GM18502 (cell line): ENCODE measurements around the gene SLC9A3.
A peak's percentile ranks its signal among the peaks of the same experiment; 100 is the strongest.

Source experiments
- ATAC-seq: cut with Tn5 transposase; IDR thresholded peaks from one replicate; pipeline ENCODE4 v1.9.1; 2021; ENCODE audit warnings: mild to moderate bottlenecking; ENCODE audit not compliant: unreplicated experiment, poor library complexity

The SLC9A3 gene

GRCh38 chr5:466661-467310 lies 57.5 kb downstream of the SLC9A3 start:
- no peak for ATAC-seq

DNA sequence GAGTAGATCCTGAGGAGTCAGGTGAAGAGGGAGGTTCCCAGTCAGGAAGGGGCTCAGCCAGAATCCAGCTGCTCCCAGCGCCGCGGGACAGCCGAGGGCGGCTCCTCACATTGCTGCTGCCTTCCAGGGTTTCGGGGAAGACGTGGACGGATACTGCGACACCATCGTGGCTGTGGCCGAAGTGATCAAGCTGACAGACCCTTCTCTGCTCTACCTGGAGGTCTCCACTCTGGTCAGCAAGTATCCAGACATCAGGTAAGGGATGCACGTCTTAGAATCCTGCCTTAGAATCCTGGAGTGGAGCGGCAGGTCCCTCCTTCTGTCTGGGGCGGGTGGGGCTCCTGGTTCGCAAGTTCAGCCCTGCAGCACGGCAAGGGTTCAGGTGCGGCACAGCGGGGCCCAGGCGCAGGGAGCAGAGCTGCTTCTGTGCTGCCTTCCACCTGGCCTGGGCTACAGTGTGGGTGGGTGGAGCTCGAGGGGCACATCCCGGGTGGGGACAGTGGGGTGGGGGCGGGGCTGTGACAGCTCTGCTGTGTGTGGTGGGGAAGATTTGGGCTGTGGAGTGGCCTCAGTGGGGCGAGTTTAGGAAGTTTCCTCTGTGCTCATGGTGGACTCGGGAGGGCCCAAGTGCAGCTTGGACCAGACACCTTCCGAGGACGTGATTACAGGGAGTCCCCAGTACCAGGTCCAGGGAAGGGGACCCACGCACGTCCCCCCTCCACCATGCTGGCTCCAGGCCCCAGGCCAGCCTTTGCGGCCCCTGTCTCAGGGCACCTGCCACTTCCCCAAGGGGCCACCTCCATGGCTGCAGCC lies 58.5 kb downstream of the SLC9A3 start:
- ATAC-seq: no peak

DNA sequence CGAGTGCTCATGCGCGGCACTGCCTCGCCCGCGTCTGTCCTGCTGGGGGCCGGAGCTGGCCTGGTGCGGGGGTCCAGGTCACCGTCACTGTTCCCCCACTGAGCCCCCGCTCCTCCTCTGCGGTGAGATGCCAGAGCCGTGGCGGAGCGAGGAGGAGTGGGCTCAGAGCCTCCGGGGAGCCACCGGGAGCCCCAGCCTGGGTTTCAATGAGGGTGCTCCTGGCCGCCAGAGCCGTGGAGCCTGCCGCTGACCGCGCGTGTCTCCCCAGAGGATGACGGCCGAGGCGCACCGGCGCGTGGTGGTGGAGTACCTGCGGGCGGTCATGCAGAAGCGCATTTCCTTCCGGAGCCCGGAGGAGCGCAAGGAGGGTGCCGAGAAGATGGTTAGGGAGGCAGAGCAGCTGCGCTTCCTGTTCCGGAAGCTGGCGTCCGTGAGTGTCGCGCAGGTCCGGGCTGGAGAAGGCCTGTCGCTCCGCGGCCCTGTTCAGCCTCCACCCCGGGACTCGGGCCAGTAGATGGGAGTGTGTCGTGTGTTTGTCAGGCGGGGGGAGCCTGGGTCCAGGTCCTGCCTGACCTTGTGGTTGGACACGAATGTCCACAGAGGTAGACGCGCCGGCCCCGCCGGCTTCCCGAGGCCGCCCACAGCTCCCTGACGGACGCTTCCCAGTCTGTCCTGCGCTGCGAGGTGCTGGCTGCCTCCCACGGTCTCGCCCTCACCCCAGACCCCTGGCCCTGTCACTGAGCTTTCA lies 59.2 kb downstream of the SLC9A3 start:
- ATAC-seq: no peak

GRCh38 chr5:464446-464842 lies 59.8 kb downstream of the SLC9A3 start:
- no peak for ATAC-seq

- no peak for ATAC-seq
Observed at GRCh38 chr5:463952-464351, 60.3 kb downstream of the SLC9A3 start.

DNA sequence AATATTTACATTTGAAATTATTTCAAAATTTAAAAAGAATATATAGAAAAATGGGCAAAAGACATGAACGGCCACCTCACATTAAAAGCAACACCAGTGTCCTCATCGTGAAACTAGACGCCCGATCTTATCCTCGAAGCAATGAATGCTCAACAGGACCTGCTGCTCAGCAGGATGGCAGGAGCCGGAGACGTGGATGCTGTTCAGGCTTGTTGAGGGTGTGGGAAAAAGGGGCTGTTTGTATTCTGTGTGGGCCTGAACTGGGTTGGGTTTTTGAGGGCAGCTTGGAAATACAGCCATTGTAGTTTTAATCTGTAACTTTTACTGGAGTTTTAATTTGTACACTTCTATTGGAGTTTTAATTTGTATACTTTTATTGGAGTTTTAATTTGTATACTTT lies 60.9 kb downstream of the SLC9A3 start:
- no peak for ATAC-seq

DNA sequence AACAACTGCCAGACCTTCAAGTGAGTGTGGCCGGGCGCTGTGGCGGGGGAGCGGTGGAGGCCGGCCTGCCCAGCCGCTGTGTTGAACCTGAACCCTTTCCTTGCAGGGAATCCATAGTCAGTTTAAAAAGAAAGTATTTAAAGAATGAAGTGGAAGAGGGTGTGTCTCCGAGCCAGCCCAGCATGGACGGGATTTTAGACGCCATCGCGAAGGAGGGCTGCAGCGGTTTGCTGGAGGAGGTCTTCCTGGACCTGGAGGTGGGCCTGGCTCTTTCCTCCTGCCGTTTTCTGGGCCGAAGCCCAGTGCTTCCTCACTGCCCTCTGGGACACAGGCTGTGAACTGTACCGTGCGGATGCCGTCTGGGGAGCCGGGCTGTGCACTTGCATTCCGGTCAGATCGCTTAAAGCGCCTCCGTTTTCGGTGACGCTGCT lies 62.2 kb downstream of the SLC9A3 start:
- ATAC-seq: no peak

GRCh38 chr5:460273-460625 lies 64.0 kb downstream of the SLC9A3 start:
- no peak for ATAC-seq

GRCh38 chr5:459562-460272 lies 64.5 kb downstream of the SLC9A3 start:
- ATAC-seq: no peak

DNA sequence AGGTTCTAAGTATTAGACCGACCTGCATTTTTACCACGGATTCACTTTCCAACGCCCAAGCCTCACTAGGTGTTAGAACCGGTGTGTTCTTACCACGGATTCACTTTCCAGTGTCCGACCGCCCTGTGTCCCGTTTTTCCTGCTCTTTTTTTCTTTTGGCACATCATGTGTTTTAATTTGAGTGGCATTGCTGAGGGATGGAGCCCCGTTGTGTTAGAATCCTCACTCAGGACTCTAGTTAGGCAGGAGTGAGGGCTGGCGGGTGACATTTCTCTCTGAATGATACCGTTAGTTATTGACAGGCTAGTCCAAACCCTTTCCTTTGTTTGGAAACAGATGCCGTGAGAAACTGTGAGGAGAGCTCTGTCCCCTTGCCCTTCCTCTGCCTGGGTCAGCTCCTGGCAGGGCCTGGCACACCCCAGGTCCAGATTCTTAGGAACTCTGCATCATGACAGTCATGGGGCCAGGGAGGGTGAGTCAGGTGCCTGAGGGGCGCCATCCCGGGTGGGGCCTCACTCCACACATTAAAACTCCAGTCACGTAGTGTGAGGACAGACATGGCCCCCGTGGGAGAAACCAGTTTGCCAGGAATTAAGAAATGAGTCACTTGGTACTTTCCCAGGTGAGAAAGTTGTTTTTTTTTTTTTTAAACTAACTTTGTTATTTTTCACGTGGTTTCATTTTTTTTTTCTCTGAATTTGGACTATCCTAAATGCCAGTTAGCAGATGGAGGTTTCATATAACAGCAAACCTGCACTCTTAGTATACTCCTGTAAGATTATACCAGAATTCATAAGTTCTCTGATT lies 65.5 kb downstream of the SLC9A3 start:
- peak; percentile 72 for ATAC-seq

DNA sequence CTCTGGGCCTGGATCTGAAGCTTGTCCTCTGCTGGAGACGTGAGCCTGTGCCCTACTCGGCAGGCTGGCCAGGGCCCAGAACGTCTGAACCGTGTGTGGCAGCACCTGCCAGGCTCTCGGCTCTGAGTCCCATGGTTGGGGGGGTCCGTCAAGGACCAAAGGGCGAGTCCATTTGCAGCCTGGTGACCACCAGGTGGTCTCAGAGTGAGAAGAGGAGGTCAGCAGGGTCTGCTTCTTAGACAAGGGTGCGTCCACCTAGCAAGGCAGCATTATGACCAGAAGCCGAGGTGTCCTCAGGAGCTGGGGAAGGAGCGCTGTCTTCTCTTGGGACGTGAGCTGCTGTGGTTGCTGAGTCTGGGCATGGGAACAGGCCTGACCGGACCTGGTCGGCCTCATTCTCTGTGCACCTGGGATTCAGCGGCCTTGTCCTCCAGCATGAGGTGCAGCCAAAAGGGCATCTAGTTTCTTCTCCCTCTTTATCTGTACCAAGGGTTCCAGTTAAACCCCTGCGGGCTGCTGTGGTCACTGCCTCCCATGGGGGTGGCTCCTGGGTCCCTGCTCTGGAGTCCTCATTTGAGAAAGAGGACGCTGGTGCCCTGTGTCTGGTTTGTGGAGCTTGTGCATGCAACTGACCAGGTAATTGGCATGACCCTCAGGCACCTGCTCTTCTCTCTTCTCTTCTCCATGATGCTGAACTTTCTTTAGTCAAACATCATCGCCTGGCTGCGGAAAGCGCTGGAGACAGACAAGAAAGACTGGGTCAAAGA lies 66.9 kb downstream of the SLC9A3 start:
- ATAC-seq: no peak

DNA sequence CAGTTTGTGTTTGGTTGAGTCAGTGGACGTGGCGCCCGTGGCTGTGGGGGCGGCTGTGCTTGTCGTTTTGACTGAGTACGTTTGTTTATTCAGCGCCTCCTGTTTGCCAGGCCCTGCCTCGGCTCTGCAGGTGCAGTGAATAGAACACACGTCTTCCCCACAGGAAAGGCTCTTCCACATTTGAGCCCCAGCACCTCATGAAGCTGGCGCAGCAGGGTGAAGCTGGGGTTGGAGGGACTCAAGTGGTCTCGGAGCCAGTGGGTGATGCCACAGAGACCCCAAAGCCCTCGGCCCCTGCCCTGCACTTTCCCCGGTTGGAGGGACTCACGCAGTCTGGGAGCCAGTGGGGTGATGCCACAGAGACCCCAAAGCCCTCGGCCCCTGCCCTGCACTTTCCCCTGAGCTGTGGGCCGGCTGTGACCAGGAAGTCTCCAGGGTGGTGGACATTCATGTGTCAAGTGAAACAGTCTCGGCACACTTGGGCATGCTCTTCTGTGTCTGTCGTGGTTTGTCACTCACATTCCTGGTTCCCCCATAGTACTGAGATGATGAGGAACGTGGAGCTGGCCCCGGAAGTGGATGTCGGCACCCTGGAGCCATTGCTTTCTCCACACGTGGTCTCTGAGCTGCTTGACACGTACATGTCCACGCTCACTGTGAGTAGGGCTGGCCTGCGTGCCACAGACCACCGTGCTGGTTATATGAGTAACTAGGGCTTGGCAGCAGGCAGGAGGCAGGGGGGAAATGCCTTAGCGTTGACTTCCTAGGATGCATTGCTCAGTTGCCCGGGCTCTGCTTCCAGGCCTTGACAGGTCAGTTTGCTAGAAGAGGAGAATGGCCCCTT lies 67.7 kb downstream of the SLC9A3 start:
- ATAC-seq: no peak

GRCh38 chr5:455806-456205 lies 68.4 kb downstream of the SLC9A3 start:
- no peak for ATAC-seq

DNA sequence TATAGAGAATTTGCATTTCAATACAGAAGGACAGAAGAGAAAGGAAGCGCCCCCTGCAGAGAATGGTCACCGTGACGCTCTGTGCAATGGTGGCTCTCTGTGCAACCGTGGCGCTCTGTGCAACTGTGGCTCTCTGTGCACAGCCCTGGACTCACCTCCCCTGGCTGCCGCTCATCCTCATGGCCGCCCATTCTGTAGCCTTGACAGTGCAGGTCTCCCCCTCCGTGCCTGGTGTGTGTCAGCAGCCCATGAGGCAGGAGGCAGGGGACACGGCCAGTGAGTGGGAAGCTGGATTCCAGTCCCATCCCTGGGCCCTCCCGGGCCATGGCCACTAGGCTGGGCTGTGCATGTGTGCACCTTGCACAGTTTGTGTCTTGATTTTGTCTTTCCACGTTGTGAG lies 69.3 kb downstream of the SLC9A3 start:
- ATAC-seq: no peak

GRCh38 chr5:453725-454481 lies 70.3 kb downstream of the SLC9A3 start:
- ATAC-seq: no peak

DNA sequence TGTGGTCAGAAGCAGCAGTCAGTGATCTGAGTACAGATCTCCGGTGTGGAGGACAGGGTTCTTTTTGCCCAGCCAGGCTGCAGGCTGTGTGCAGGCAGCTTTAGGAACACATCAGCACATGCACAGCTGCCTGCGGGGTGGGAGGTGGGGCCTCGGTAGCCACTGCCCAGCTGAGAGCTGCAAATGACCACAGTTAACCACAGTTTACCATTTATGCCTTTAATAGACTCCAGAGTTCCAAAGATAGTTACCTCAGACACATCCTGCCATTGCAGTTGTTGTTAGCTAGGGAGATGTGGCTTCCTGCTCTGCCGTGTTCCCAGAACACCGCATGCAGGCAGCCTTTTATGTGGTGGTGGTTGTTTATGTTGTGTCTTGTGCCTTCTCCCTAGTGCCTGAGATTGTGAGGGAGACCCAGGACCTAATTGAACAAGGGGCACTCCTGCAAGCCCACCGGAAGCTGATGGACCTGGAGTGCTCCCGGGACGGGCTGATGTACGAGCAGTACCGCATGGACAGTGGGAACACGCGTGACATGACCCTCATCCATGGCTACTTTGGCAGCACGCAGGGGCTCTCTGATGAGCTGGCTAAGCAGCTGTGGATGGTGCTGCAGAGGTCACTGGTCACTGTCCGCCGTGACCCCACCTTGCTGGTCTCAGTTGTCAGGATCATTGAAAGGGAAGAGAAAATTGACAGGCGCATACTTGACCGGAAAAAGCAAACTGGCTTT lies 71.1 kb downstream of the SLC9A3 start:
- no peak for ATAC-seq
